AG20443 (cell line): ENCODE measurements around the gene SLC39A10.
"Not testable (repeated sequence)": the region's sequence is repeated elsewhere in the genome, so short reads cannot be mapped to it uniquely, and the experiment has no call there.

Experiments
- DNase-seq: peaks from one replicate; pipeline ENCODE4 v3.0.0; 2012; ENCODE audit warnings: low spot score, mixed read lengths

The SLC39A10 gene

DNA sequence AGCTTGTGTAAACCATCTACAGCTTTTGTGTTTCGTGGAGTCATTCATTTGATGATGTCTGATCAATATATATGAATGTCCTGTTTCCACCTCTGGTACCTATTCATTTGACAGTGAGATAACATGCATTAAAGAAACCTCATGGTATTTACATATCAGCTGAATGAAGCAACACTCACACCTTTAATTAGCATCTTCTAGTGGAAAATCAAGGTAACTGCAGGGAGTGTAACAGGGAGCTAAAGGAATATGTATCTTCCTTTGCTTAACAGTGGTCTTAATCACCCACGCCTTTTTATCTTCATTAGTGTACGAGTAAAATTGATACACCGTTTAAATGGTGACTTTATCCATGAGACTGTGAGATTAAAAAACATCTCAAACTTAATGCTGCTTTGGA lies 15.6 kb downstream of the SLC39A10 start:
- DNase-seq = no peak

DNA sequence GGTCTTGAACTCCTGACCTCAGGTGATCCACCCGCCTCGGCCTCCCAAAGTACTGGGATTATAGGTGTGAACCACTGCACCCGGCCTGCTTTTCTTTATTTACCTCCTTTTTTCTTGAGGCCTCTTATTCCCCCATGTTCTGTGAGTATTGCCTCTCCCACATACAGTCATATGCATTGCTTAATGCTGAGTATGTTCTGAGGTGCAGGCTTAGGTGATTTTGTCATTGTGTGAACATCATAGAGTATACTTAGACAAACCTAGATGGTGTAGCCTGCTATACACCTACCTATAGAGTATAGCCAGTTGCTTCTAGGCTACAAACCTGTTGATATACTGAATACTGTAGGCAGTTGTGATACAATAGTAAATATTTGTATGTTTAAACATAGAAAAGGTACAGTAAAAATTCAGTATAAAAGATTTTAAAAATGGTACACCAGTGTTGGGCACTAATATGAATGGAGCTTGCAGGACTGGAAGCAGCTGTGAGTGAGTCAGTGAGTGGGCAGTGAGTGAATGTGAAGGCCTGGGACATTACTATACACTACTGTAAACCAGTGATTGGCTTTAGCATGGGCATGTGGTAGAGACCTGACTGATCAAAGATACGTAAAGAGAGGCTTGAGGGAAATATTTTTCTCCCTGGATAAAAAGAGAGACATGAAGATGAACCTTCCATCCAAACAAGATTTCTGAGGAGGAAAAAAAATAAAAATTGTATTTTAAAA lies 17.6 kb downstream of the SLC39A10 start:
- DNase-seq = no peak

DNA sequence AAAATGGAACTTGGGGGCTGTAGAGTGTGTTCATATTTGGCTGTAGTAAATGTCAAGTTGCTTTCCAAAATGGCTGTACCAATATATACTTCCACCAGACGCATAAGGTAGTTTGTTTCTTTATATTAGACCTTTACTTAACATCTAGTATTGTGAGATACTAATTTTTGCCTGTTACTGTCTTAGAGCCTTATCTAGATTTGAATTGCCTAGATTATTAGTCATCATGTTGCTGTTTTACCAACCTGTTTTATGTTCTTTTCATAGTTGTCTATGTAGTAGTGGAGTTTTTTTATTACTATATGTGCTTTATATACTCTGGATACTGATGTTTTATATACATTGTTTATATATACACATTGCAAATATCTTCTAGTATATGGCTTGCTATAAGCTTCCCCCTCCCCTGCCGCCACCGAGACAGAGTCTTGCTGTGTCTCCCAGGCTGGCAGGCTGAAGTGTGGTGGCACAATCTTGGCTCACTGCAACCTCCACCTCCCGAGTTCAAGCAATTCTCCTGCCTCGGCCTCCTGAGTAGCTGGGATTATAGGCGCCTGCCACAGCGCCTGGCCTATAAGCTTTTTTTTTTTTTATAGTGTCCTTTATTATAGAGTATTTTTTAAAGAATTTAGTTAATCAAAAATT lies 18.9 kb downstream of the SLC39A10 start:
- DNase-seq = no peak

DNA sequence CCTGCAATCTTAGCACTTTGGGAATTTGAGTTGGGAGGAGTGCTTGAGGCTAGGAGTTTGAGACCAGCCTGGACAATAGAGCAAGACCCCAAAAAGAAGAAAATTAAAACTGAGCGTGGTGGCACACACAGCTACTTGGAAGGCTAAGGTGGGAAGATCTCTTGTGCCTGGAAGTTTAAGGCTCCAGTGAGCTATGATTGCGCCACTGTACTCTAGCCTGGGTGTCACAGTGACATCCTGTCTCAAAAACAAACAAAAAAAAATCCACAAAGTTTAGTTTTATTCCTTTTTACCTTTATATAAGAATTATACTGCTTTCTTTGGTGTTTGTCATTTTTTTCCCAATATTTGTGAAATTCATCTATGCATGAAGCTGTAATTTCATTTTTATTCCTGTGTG lies 20.3 kb downstream of the SLC39A10 start:
- no peak for DNase-seq

DNA sequence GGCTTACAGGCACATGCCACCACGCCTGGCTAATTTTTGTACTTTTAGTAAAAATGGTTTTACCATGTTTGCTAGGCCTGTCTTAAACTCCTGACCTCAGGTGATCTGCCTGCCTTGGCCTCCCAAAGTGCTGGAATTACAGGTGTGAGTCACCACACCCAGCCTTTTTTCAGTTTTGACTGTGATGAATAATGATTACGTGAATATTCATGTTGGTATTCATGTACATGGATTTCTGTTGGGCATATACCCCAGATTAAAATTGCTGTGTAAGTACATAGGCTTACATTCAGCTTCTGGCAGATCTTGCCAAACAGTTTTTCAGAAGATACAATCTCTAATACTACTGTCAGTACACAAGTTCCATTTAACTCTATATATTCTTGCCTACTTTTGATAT lies 20.9 kb downstream of the SLC39A10 start:
- DNase-seq = no peak

DNA sequence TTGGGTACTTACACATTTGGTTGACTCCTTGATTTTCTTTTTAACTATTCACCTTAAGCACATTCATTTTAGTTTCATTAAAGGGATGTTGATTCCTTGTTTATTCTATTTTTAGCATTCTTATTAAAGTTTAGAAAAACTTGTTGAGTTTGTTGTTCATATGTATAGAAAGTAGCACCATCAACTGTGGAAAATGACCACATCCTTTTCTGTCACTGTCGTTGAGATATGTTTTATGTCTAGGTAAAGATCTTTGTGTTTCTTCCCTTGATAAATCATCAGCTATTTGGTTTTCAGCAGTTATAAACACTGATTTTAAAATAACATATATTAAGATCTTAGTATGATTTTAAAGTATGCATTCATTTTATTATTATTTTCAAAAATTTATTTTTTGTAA lies 25.1 kb downstream of the SLC39A10 start:
- no peak for DNase-seq

DNA sequence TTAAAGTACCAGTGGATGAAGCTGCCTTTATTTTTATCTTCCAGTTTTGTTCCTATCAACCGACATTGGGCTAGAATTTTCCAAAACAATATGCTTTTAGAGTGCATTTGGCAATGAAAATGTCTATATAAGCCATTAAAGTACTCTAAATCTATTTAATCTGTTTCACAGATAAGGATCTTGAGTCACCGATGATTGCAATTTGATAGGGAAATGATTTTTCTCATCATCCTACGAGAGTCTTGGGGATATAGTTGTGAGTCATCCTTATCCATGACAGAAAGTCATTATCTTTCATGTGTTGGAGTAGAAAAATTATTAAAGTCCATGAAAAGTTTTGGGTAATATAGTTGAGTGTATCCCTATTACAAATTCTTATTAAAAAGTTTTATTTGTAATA lies 26.1 kb downstream of the SLC39A10 start:
- DNase-seq = no peak

DNA sequence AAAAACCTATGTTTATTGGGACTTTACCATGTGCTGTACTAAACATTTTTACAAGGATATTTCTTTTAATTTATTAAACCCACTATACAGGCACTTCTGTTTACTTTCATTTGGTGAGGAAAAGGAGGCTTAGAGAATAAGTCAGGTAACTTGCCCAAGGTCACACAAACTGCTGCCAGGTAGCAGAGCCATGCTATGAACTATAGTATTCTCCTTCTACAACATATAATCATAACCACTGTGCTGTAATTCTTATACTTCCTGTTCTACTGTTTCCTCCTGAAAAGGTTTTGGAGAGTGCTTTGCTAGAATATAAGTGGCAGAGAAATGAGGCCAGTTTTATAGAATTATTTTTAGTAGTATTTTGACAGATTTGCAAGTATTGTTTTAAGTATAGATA lies 29.5 kb downstream of the SLC39A10 start:
- no peak for DNase-seq

DNA sequence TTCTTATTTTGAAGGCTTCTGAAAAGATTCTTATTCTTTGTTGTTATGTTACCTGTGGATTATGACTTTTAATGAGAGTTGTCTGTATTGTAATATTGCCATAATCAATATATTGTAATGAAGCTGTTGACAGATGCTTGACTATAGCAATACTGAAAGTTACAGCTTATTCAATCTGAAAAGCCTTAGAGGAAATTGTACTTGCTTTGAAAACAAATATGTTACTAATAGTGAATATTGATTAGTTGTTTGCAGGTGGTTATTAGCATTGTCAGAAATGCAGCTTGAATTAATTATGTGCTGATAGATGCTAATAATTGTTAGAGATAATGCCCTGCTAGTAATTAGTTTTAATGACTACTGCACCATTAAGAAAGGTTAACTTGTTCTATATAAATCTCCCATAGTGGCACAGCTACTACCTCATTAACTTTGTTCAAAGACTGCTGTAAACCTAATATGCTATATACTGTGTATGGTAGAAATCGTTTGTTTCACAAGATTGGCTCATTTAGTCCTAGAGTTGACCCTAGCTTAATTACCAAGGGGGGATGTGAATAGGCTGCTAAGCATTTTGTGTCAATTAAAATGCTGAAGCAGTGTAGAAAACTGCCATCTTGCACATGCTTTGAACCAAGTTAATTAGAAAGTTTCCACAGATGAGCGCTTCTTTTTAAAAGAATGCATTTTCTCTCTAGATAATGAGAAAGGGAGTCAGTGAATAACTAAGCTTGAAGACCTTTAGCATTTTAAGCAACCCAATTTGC lies 30.5 kb downstream of the SLC39A10 start:
- DNase-seq = no peak

DNA sequence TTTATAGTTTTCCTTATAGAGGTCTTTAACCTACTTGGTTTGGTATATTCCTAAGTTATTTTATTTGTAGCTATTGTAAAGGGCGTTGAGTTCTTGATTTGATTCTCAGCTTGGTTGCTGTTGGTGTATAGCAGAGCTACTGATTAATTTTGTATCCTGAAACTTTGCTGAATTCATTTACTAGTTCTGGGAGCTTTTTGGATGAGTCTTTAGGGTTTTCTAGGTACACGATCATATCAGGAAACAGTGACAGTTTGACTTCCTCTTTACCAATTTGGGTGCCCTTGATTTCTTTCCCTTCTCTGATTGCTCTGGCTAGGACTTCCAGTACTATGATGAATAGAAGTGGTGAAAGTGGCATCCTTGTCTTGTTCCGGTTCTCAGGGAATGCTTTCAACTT lies 35.5 kb downstream of the SLC39A10 start:
- not testable (repeated sequence) for DNase-seq

DNA sequence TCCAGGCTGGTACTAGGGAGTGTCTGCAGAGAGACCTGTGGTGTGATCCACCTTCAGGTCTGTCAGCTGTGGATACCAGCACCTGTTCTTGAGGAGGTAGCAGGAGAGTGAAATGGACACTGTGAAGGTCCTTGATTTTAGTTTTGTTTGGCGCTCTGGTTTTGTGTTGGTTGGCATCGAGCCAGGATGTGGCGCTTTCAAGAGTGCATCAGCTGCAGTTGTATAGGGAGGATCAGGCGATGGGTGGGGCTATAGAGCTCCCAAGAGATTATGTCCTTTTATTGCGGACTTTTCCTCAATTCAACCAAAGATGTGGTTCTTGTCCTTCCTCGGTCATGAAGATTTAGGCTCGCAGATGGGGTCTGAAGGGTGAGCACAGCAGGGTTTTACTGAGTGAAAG lies 37.5 kb downstream of the SLC39A10 start:
- no peak for DNase-seq

DNA sequence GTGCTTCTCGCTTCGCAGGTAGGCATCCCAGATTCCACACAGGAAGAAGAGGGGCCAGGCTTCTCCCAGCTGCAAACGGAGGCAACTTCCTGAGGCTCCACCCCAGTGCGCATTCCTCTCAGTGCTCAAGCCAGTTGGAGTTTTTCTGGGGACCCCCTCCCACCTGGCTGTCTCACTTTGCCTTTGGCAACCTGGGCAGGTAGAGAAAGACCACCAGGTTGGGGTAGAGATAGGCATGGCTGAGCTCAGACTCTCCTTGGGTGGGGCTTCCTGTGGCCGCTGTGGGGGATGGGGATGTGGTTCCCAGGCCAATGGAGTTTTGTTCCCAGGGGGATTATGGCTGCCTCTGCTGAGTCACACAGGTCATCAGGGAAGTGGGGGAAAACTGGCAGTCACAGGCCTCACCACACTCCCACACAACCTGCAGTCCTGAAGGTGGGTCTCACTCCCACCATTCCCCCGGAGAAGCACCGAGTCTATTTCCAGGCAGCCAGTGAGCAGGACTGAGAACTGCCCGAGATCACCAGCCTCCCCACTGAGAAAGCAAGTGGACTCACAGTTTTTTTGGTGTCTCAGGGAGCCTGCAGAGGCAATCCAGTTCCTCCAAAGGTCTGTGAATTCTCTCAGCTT lies 38.1 kb downstream of the SLC39A10 start:
- no peak for DNase-seq

DNA sequence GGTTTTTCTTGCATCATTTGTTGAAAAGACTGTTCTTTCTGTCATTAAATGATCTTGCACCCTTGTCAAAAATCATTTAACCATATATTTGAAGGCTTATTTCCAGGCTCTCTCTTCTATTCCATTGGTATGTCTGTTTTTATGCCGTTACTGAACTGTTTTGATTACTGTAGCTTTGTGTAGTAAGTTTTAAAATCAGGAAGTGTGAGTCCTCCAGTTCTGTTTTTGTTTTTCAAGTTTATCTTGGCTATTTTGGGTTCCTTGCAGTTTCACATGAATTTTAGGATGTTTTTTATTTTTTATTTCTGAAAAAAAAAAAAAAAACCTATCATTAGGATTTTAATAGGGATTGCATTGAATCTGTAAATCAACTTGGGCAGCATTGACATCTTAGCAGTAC lies 39.0 kb downstream of the SLC39A10 start:
- no peak for DNase-seq

DNA sequence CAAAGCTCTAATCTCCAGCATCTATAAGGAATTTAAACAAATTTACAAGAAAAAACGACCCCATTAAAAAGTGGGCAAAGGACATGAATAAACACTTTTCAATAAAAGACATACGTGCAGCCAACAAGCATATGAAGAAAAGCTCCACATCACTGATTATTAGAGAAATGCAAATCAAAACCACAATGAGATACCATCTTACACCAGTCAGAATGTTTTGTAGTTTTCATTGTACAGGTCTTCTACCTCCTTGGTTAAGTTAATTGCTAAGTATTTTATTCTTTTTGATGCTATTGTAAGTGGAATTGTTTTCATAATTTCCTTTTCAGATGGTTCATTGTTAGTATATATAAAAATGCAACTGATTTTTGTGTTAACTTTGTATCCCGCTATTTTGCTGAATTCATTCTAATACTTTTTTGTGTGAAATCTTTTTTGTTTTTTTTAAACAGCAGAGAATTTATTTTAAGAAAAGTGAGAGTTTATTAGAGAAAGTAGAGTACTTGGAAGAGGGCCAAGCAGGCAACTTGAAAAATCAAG lies 40.7 kb downstream of the SLC39A10 start:
- DNase-seq = no peak

DNA sequence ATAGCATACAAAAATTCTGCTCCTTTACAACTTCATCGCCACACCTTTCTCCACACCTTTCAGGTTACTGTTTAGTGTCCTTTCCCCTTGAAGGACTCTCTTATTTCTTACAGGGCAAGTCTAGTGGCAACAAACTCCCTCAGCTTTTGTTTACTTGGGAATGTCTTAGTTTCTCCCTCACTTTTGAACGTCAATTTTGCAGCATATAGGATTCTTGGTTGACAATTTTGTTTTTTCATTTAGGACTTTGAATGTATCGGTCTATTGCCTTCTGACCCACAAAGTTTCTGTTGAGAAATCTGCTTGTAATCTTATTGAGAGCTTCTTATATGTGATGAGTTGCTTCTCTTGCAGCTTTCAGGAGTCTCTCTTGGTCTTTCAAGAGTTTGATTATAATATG lies 43.5 kb downstream of the SLC39A10 start:
- DNase-seq = no peak

DNA sequence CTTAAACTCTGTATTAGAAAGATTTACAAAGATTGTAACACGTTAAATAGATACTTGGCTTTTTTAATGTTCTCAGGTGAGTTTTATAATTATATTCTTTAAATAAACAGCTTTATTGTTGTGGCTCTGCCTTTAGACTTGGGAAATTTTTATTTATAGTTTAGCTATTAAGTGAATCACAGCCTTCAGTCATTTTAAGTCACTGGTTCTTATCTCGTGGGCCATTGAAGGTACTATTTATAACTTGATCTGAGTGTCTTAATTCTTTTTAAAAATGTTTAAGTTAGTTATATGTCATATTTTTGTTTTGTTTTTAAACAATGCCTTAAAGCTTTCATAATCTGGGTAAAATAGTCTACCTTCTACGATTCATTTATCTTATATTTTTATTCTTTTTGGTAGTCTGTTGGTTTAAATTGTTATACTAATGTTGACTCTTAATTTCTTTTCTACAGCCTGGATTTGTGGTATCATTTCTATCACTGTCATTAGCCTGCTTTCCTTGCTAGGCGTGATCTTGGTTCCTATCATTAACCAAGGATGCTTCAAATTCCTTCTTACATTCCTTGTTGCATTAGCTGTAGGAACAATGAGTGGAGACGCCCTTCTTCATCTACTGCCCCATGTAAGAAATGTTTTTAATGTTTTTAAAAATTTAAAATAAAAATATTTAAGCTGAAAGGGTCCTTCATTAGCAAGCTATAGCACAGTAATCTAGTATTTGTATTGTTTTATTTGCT lies 49.3 kb downstream of the SLC39A10 start:
- peak; percentile 35 for DNase-seq

DNA sequence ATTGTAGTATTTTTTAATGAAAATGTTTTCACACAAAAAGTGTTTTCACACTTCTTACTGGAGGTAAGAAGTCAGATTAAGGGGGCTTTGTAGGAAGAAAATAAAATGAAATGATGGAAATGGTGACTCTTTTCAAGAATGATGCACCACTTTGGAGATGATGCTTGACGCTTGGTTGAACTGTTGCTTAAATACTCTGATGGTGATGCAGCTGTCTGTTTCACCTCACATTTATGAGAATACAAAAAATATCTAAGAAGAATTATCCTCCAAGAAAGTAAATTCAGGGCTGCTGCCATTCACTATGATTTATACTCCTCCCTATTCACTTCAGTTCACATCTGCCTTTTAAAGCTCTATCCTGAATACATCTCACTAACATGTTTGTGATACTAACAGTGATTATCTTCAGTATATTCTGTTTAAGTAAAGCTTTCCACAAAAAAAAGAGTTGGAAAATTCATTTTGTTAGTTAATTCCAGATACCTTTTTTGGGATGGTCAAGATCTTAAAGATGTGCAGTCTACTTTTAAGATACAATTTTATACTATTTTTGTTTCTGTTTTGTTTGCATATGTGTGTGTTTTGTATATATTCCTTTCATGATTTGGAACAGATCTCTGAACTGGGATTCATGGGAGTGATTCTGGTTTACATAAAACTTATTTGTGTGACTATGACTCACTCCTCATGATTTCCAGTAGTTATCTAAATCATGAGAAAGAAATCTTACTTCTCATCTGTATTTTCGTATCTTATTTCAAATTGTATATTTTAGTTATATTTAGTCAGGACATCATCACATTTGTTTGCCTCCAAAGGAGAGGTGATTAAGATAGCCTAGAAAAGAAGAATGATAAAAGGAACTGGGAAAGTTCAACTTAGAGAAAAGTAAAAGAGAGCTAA lies 53.1 kb downstream of the SLC39A10 start:
- peak; percentile 11 for DNase-seq

DNA sequence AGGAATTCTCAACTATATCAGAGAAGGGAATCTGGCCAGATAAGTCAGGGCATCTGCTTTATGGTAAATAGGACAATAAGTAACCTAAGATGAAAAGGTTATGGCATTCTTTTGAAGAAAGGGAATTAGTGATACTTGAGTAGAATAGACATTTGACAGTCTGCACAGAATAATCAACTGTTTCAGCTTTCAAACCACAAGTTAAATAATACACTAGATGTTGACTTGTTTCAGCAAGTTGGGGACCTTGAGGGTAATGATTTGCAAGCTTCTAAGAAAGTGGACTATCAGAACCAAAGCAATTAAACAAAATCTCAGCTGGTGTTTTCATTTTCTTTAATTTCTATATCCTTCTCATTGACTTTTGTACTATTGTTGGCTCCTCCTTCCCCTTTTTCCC lies 54.5 kb downstream of the SLC39A10 start:
- no peak for DNase-seq

DNA sequence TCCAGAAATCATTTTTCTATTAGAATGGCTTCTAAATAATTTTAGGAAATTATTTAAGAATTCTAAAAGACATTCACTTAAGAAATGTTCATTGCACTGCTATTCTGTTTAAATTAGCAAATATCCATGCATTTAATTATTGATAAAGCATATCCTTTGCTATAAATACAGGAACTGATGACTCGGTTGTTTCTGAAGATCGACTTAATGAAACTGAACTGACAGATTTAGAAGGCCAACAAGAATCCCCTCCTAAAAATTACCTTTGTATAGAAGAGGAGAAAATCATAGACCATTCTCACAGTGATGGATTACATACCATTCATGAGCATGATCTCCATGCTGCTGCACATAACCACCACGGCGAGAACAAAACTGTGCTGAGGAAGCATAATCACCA lies 59.4 kb downstream of the SLC39A10 start:
- no peak for DNase-seq

DNA sequence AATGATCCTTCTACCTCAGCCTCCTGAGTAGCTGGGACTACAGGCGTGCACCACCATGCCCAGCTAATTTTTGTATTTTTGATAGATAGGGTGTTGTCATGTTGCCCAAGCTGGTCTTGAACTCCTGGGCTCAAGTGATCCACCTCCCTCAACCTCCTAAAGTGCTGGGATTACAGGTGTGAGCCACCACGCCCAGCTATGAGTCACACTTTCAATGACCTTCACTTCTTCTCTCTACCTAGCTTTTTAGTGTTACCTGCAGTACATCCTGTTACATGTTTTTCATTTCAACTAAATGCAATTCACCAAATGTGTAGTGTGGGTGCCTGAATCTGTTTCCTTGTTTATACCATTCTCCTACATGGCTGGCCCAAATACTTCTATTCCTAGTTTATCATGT lies 64.0 kb downstream of the SLC39A10 start:
- DNase-seq = no peak

DNA sequence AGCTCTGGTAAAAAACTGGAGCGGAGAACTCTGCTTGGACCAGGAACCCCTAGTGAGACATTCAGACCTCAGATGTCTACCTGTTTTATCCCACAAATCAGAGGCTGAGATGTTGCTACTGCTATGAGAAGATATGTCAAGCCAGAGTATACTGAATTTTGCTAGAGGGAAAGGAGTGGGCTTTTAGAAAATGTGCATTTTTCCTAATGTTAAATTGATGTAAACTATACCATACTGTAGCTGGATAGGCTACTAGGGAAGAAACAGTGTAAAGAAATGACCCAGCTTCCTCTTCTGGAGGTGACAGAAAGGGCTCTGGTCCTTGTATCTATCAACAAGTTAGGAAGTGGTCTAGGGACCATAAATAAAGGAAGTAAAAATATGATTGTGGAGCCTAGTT lies 65.0 kb downstream of the SLC39A10 start:
- no peak for DNase-seq
